ENCODE measurements around the gene CCT8L2. TPM values are rescaled to one million over a fixed set of nuclear protein-coding genes. Genes with fewer than 3 reads are reported as not detected.
"Not testable (repeated sequence)": the region's sequence is repeated elsewhere in the genome, so short reads cannot be mapped to it uniquely, and the experiment has no call there.

The CCT8L2 gene
- polyA plus RNA-seq, 3 donors: not detected

GRCh38 chr22:16595251-16595650 is 2.6 kb upstream of the CCT8L2 start:
- not testable (repeated sequence) for DNase-seq

- DNase-seq: no peak
These were observed 1.4 kb upstream of the CCT8L2 start for GRCh38 chr22:16594026-16594425.

GRCh38 chr22:16592231-16592630 is 379 bp downstream of the CCT8L2 start:
- DNase-seq: not testable (repeated sequence)

GRCh38 chr22:16591136-16591535 is 1.5 kb downstream of the CCT8L2 start:
- DNase-seq: not testable (repeated sequence)

- no peak for DNase-seq
These were observed 5.6 kb downstream of the CCT8L2 start for GRCh38 chr22:16586991-16587390.

- DNase-seq: no peak
These were observed 6.4 kb downstream of the CCT8L2 start for GRCh38 chr22:16586170-16586569.

- not testable (repeated sequence) for DNase-seq
These were observed 11.7 kb downstream of the CCT8L2 start for GRCh38 chr22:16580872-16581271.

- not testable (repeated sequence) for DNase-seq
These were observed 23.3 kb downstream of the CCT8L2 start for GRCh38 chr22:16569240-16569834.

GRCh38 chr22:16568425-16568758 is 24.2 kb downstream of the CCT8L2 start:
- no peak for DNase-seq

- DNase-seq: not testable (repeated sequence)
These were observed 24.8 kb downstream of the CCT8L2 start for GRCh38 chr22:16567617-16568424.

GRCh38 chr22:16566421-16567151 is 26.0 kb downstream of the CCT8L2 start:
- not testable (repeated sequence) for DNase-seq

GRCh38 chr22:16565585-16566420 is 26.8 kb downstream of the CCT8L2 start:
- DNase-seq: not testable (repeated sequence)

- not testable (repeated sequence) for DNase-seq
These were observed 27.6 kb downstream of the CCT8L2 start for GRCh38 chr22:16564837-16565584.

- no peak for DNase-seq
These were observed 28.8 kb downstream of the CCT8L2 start for GRCh38 chr22:16563555-16564520.

GRCh38 chr22:16562711-16563554 is 29.7 kb downstream of the CCT8L2 start:
- no peak for DNase-seq

- not testable (repeated sequence) for DNase-seq
These were observed 31.4 kb downstream of the CCT8L2 start for GRCh38 chr22:16561093-16561658.

- DNase-seq: not testable (repeated sequence)
These were observed 32.0 kb downstream of the CCT8L2 start for GRCh38 chr22:16560651-16561050.

- not testable (repeated sequence) for DNase-seq
These were observed 32.6 kb downstream of the CCT8L2 start for GRCh38 chr22:16559996-16560395.
